AG08395 (cell line): ENCODE results near the gene ATG10.
"Not testable (repeated sequence)": the region's sequence is repeated elsewhere in the genome, so short reads cannot be mapped to it uniquely, and the experiment has no call there.

Source experiments
- DNase-seq: peaks from one replicate; pipeline ENCODE4 v3.0.0; 2012; ENCODE audit warnings: mixed read lengths, low spot score

The ATG10 gene

DNA sequence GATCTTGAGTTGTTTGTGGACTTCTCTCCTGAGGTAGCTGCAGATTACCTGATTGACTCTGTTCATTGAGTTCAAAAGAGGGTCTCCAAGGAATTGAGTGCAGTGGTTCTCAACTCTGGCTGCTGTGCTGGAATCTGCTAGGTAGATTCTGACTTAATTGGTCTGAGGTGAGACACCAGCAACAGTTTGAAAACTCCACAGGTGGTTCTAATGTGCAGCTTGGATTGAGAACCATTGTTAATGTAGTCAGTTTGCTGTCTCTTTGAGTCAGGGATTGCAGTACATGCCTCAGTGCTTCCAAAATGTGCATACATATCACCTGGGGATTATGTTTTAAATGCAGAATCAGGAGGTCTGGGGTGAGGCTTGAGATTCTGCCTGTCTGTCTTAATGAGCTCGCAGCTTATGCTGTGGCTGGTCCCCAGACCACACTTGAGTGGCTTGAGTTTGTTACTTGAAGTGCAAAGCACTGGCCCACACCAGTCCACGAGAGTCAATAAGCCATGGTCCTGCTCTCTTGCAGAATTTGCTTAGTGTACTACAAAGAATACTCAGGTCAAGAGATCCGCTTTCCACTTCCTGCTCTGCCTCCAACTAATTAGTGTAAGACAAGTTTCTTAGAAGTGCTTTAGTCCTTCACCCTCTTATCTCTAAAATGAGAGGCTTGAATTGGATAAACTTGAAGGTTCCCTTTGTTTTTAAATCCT lies 82.3 kb downstream of the ATG10 start:
- no peak for DNase-seq

DNA sequence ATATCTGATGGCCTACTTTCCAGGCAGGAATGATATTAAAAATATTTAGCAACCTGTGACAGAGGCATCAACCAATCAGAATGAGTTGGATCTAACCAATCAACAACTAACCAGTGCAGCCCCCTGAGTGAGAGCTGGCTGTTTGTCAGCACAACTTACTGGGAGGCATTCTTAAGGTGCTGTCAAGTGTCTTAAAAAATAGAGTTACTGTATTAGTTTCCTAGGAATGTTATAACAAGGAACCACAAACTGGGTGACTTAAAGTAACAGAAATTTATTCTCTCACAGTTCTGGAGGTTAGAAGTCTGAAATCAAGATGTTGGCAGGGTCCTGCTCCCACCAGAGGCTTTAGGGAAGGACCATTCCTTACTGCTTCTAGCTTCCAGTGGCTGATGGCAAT lies 85.2 kb downstream of the ATG10 start:
- DNase-seq = no peak

GRCh38 chr5:82058710-82059109 lies 86.9 kb downstream of the ATG10 start:
- DNase-seq = peak; percentile 34

- no peak for DNase-seq
Measured at GRCh38 chr5:82066791-82067190, 95.0 kb downstream of the ATG10 start.

- not testable (repeated sequence) for DNase-seq
Measured at GRCh38 chr5:82068042-82068441, 96.2 kb downstream of the ATG10 start.

GRCh38 chr5:82068723-82069122 lies 96.9 kb downstream of the ATG10 start:
- no peak for DNase-seq

DNA sequence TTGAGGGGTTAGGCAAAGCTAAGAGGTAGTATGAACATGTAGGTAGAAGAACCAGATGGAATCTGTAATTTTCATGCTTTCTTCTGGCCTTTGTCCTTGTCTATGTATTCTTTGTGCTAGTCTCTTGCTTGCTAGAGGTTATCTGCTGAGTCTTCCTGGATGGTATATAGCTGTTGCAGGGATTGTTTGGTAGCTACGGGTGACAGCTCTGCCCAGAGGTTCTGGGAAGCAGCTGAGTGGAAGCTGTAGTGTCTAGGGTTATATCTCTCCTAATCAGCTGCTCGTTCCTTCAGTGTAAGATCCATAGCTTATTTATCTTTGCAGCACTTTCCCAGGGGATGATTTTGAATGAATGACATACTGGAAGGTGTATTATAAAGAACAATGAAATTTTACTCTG lies 100.3 kb downstream of the ATG10 start:
- DNase-seq = no peak

GRCh38 chr5:82073179-82073578 lies 101.4 kb downstream of the ATG10 start:
- no peak for DNase-seq

GRCh38 chr5:82074950-82075349 lies 103.1 kb downstream of the ATG10 start:
- no peak for DNase-seq

- DNase-seq = no peak
Measured at GRCh38 chr5:82077496-82077895, 105.7 kb downstream of the ATG10 start.

- no peak for DNase-seq
Measured at GRCh38 chr5:82091617-82092016, 119.8 kb downstream of the ATG10 start.

GRCh38 chr5:82095536-82095935 lies 123.7 kb downstream of the ATG10 start:
- DNase-seq = no peak

DNA sequence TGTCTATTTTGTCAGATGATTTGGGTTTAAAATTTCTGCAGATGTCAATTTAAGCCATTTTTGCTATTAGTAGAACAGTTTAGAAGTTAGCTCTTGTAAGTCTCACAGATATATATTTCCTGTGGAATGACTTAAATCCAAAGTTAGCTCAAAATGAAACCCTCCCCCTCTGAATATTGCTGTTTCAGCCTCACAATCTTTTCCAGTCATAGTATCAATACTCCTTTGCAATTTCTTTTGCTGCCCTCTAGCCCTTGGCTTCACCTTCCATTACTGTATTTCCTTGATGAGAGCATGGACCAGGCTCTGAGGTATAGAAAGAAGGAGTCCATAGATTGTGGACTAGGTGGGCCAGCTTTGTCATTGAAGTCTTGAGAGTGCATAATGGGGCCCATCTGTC lies 124.4 kb downstream of the ATG10 start:
- no peak for DNase-seq

DNA sequence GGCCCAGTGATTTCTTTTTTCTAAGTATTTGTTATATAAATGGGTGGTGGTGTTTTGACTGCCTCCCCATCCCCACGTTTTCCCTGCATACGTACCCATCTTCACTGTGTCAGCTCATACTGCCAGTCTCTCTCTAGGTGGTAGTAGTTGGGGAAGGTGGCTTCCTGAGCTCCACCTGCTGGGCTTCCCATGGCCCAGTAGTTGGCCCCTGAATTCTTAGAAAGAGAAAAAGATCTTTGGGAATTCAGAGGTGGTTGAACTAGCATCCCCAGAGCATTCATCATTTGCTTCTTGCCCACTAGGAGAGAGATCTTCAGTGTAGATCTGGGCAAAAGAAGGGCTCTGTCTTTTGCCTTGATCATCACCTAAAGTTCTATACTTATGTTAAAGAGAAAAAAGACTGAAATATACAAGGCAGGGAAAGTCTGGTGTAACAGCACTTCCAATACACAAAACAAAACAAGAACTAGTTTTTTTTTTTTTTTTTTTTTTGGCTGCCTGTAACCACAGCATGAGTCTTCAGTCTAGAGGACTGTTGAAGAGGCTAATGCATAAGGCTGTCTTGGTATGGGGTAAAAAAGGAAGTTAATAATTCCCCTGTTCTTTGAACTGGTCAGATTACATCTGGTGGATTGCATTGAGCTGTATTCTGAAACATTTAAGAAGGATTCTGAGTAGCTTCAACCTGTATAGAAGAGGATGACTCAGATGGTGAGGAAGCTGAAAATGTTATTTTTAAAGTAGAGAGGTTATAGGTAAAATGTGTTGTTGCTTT lies 128.7 kb downstream of the ATG10 start:
- DNase-seq = no peak

GRCh38 chr5:82104872-82105271 lies 133.0 kb downstream of the ATG10 start:
- no peak for DNase-seq

GRCh38 chr5:82105457-82105856 lies 133.6 kb downstream of the ATG10 start:
- DNase-seq = no peak

GRCh38 chr5:82106207-82106606 lies 134.4 kb downstream of the ATG10 start:
- DNase-seq = no peak

DNA sequence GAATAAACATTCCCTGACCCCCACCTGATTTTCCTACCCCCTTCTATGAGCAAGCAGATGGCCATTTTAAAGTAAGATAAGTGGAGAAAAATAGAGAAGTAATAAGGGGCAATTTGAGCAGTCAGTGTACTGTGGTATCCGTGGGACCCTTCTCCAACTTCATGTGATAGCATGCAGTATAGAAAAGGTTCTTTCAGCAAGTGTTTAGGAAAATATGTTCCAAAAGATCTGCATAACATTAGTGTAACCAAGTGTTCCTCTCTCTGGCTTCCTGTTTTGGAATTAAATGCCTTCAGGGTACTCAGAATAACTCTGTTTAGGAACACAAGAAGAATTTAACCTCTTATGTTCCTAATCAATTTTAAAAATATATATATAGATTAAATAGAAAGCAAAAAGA lies 134.9 kb downstream of the ATG10 start:
- no peak for DNase-seq

DNA sequence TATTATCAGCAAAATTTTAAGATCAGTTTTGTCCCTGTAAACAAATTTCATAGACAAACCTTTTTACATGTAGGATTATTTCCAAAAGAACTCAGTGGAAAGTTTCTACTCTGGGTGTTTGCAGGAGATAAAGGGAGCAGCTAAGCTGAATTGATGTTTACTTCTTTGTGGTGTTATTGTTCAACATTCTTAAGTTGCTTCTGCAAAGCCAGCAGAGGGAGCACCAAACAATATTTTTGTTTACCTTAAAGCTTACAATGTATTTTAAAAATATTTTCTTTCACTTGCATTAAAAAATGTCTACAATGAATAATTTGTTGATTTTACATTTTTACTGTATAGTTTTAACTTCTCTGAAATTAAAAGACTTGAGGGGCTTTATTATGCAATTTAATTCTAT lies 135.4 kb downstream of the ATG10 start:
- peak; percentile 24 for DNase-seq

GRCh38 chr5:82109013-82109412 lies 137.2 kb downstream of the ATG10 start:
- DNase-seq = no peak

- DNase-seq = not testable (repeated sequence)
Measured at GRCh38 chr5:82109915-82110314, 138.1 kb downstream of the ATG10 start.

DNA sequence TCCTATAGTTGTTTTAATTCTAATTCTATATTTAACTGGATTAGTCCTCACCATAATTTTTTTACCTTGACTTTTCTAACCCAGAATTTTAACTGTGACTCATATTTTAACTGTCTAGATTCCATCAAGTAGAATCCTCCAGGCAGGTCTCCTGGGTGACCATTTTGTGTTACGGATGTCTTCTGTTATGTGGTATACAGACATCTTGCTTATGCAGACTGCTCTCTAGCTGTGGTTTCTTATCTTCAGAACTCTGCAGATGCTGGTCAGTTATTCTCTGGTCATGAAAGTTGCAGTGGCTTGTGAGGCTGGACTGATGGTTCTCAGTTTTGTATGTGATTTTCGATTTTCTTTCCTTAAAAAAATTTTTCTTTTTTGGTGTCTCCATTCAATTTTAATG lies 139.4 kb downstream of the ATG10 start:
- no peak for DNase-seq

DNA sequence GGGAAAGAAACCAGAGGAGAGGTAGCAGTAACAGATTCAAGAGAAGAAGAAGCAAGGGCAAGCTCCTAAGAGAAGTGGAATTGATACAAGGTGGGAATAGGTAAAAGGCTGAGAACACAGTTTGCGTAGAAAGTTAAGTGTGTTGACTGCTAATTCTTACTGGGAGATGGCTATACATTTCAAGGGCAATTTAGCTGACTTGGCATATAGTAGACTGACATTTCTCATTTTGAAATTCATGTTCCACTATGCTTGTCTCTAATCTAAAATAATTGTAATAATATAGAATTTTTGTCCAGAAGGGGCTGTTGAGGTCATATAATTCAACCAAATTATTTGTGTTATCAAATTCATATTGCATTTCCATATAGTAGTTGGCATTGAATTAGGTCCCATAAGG lies 144.0 kb downstream of the ATG10 start:
- no peak for DNase-seq

DNA sequence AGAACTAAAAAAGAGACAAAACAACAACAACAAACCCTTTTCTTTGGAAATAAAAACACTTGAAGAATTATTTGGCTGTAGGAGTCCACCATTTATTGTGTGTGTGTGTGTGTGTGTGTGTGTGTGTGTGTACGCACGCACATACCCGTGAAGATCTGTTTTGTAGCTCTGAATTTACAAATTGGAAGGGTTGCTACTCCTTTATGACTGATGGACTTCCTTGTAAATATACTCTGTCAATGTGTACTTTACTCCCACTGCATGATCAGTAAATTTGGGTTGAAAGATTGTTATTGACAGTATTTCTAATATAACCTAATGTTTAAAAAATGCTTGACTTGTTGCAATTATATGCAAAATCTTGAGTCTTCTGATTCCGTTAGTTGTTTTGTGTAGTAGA lies 148.1 kb downstream of the ATG10 start:
- no peak for DNase-seq
